SU-DHL-6 (cell line): ENCODE data around the gene TMC3.

Experiments
- H2AFZ ChIP-seq: fragments of 200-600 bp; sonication (generic); 2 replicates; pipeline ENCODE4 v1.6.1; 2014; ENCODE audit warnings: low read depth, mild to moderate bottlenecking, moderate library complexity, mixed read lengths, antibody characterized with exemption, low read length; ENCODE audit not compliant: severe bottlenecking
- H3F3A ChIP-seq: fragments of 200-600 bp; shearing (Covaris generic); 2 replicates; pipeline ENCODE4 v1.6.0; 2016; ENCODE audit warnings: antibody characterized with exemption, mild to moderate bottlenecking; ENCODE audit not compliant: insufficient read depth
- H3K27ac ChIP-seq: fragments of 200-600 bp; sonication (generic); 2 replicates; pipeline ENCODE4 v1.5.1; 2016; ENCODE audit warnings: low read depth, mild to moderate bottlenecking, low read length, moderate library complexity, mixed read lengths
- H3K27me3 ChIP-seq: fragments of 200-600 bp; sonication (generic), shearing (Covaris generic); 2 replicates; pipeline ENCODE4 v1.6.0; 2014; ENCODE audit warnings: mild to moderate bottlenecking, low read length
- H3K36me3 ChIP-seq: fragments of 200-600 bp; sonication (generic); 2 replicates; pipeline ENCODE4 v1.6.1; 2014; ENCODE audit warnings: mild to moderate bottlenecking, low read length, mixed read lengths
- H3K4me2 ChIP-seq: fragments of 300-600, 200-600 bp; shearing (Covaris generic), sonication (generic); 2 replicates; pipeline ENCODE4 v1.6.0; 2014; ENCODE audit warnings: low read length, low read depth, mild to moderate bottlenecking; ENCODE audit not compliant: poor library complexity, severe bottlenecking
- H3K4me3 ChIP-seq: fragments of 200-600 bp; sonication (generic); 2 replicates; pipeline ENCODE4 v1.5.1; 2014; ENCODE audit warnings: antibody characterized with exemption, low read length, mild to moderate bottlenecking, mixed read lengths; ENCODE audit not compliant: insufficient read depth, poor library complexity, severe bottlenecking
- H3K79me2 ChIP-seq: fragments of 200-600 bp; sonication (generic); 2 replicates; pipeline ENCODE4 v1.6.1; 2014; ENCODE audit warnings: mild to moderate bottlenecking, low read length, moderate library complexity; ENCODE audit not compliant: insufficient read depth
- H3K9ac ChIP-seq: fragments of 200-600 bp; sonication (generic); 2 replicates; pipeline ENCODE4 v1.7.0; 2014; ENCODE audit warnings: mild to moderate bottlenecking, low read length
- H3K9me2 ChIP-seq: fragments of 200-600 bp; sonication (generic); replicated peaks from 2 replicates; pipeline ENCODE4 v1.6.1; 2014; ENCODE audit warnings: low read length; ENCODE audit not compliant: insufficient read depth
- H3K9me3 ChIP-seq: fragments of 200-600 bp; sonication (generic); 2 replicates; pipeline ENCODE4 v1.6.1; 2014; ENCODE audit warnings: low read length, mixed read lengths; ENCODE audit not compliant: insufficient read depth
- H4K20me1 ChIP-seq: fragments of 200-600 bp; sonication (generic); 2 replicates; pipeline ENCODE4 v1.6.1; 2014; ENCODE audit warnings: low read depth, mild to moderate bottlenecking, antibody characterized with exemption, low read length, moderate library complexity, mixed read lengths
- CTCF ChIP-seq: fragments of 200-600 bp; sonication (generic); IDR thresholded peaks from one replicate; pipeline ENCODE4 v1.5.1; 2017; ENCODE audit warnings: antibody characterized with exemption, mild to moderate bottlenecking, low read length, moderate library complexity; ENCODE audit not compliant: insufficient read depth, poor library complexity, severe bottlenecking
- EZH2phosphoT487 ChIP-seq: fragments of 200-600 bp; sonication (generic), shearing (Covaris generic); conservative IDR thresholded peaks from 2 replicates; pipeline ENCODE4 v1.6.1; 2018; ENCODE audit warnings: mild to moderate bottlenecking, antibody characterized with exemption, low read length, moderate library complexity, mixed read lengths

TMC3 gene

GRCh38 chr15:81385721-81386076 lies 11.7 kb upstream of the TMC3 start:
- Histone ChIP-seq H3K27me3 (no peaks in the 10 kb centered on the region), H3K4me2 (no peak overlapping the region), H4K20me1 (no peaks in the 10 kb centered on the region), H3K9ac (no peak overlapping the region), H2AFZ (no peak overlapping the region), H3K9me3 (no peaks in the 10 kb centered on the region), H3K9me2 (no peaks in the 10 kb centered on the region), H3K36me3 (no peaks in the 10 kb centered on the region), H3K27ac (no peak overlapping the region), H3F3A (no peaks in the 10 kb centered on the region), H3K79me2 (no peaks in the 10 kb centered on the region), H3K4me3 (no peak overlapping the region)
- TF ChIP-seq CTCF = no peak
- TF ChIP-seq EZH2phosphoT487 = no peak

- Histone ChIP-seq H3K79me2 (no peaks in the 10 kb centered on the region), H3K4me3 (no peak overlapping the region), H4K20me1 (no peaks in the 10 kb centered on the region), H3K9me2 (no peaks in the 10 kb centered on the region), H3K27ac (no peak overlapping the region), H2AFZ (no peak overlapping the region), H3K27me3 (no peaks in the 10 kb centered on the region), H3K36me3 (no peaks in the 10 kb centered on the region), H3K9ac (no peak overlapping the region), H3K9me3 (no peaks in the 10 kb centered on the region), H3K4me2 (no peak overlapping the region), H3F3A (no peaks in the 10 kb centered on the region)
- TF ChIP-seq CTCF = no peak
These were observed 11.1 kb upstream of the TMC3 start for GRCh38 chr15:81384891-81385720.

- no peaks in the 10 kb centered on the region for H3K79me2 ChIP-seq
- no peak overlapping the region for H3K27ac ChIP-seq
- no peak overlapping the region for H2AFZ ChIP-seq
- no peaks in the 10 kb centered on the region for H4K20me1 ChIP-seq
- TF ChIP-seq EZH2phosphoT487 (no peak), CTCF (no peak)
- no peak overlapping the region for H3K4me3 ChIP-seq
- H3K27me3 ChIP-seq = no peaks in the 10 kb centered on the region
- H3K4me2 ChIP-seq = no peak overlapping the region
- no peaks in the 10 kb centered on the region for H3K9me2 ChIP-seq
- H3F3A ChIP-seq = no peaks in the 10 kb centered on the region
- no peaks in the 10 kb centered on the region for H3K9me3 ChIP-seq
- no peaks in the 10 kb centered on the region for H3K36me3 ChIP-seq
- H3K9ac ChIP-seq = no peak overlapping the region
These were observed 7.7 kb upstream of the TMC3 start for GRCh38 chr15:81381720-81382119.
